HepG2 (cell line): Measurements from ENCODE around the gene BRIP1. TPM values are rescaled to one million over a fixed set of nuclear protein-coding genes. Genes with fewer than 3 reads are reported as not detected.

Experiments
- ATAC-seq: fragments of 200-7000 bp; cut with Tn5 transposase; 3 replicates; pipeline ENCODE4 v1.9.1; 2020; ENCODE audit warnings: mild to moderate bottlenecking, moderate library complexity
- Bru-seq: library from RNA; stranded (reverse); fragments of 400-500 nt; gene quantifications from one replicate; lab custom pipeline; 2021; lab: Mats Ljungman, UMichigan
- BruChase-seq, 2 experiments: library from RNA; stranded (reverse); fragments of 400-500 nt; gene quantifications; one replicate each; lab custom pipeline; 2021; lab: Mats Ljungman, UMichigan
- BruUV-seq: library from RNA; stranded (reverse); fragments of 400-500 nt; replicated peaks from 2 replicates; lab custom pipeline; 2021; lab: Mats Ljungman, UMichigan
- CTCF ChIA-PET: fragments of 300-600 bp; formaldehyde crosslinking; extraction: SDS; loops from one replicate; lab custom pipeline; 2021; ENCODE audit warnings: low total read pairs, inconsistent platforms, low intra/inter-chr PET ratio; lab: Yijun Ruan, JAX
- POLR2A ChIA-PET: fragments of 350-600 bp; sonication (Branson Sonifier 250); formaldehyde crosslinking; loops from one replicate; lab custom pipeline; 2020; ENCODE audit warnings: antibody characterized with exemption, inconsistent platforms; lab: Yijun Ruan, JAX
- DNase-seq: peaks from one replicate; pipeline ENCODE4 v3.0.0-alpha.2; 2015; ENCODE audit warnings: low spot score
- FAIRE-seq: peaks from 3 replicates; lab custom pipeline; 2011; peaks lifted over from hg19 to GRCh38; lab: Jason Lieb, UNC
- H2AFZ ChIP-seq: one replicate; pipeline ENCODE4 v1.6.1; 2011; ENCODE audit warnings: low read length, inconsistent platforms
- H3K27ac ChIP-seq: fragments of 300-600 bp; 3 replicates; pipeline ENCODE4 v1.8.0; 2011; ENCODE audit warnings: mixed run types, mild to moderate bottlenecking, mixed read lengths, low read length, inconsistent platforms; ENCODE audit not compliant: insufficient read depth; ENCODE audit errors: extremely low read length
- H3K27me3 ChIP-seq, 2 experiments: fragments of 200-600 bp in 1 of 2; 2 replicates in 1 of 2; 3 replicates in 1 of 2; pipeline versions ENCODE4 v1.6.0 to v1.8.0; 2011; ENCODE audit warnings: low read length in 2 of 2, mild to moderate bottlenecking in 2 of 2, moderate library complexity in 2 of 2, inconsistent platforms in 1 of 2; ENCODE audit not compliant: insufficient read depth in 2 of 2, control insufficient read depth in 1 of 2
- H3K36me3 ChIP-seq, 2 experiments: fragments of 200-600 bp in 1 of 2; replicated peaks in 1 of 2; 2 replicates in 1 of 2; 3 replicates in 1 of 2; pipeline versions ENCODE4 v1.5.1 to v1.8.0; 2011; ENCODE audit warnings: low read length in 2 of 2, inconsistent platforms in 1 of 2; ENCODE audit not compliant: insufficient read depth in 2 of 2, control insufficient read depth in 1 of 2
- H3K4me1 ChIP-seq: 2 replicates; pipeline ENCODE4 v1.5.1; 2012; ENCODE audit warnings: low read length, inconsistent platforms; ENCODE audit not compliant: insufficient read depth
- H3K4me2 ChIP-seq: 2 replicates; pipeline ENCODE4 v1.6.0; 2011; ENCODE audit warnings: low read depth, low read length, inconsistent platforms
- H3K4me3 ChIP-seq, 3 experiments: fragments of 200-600 bp in 1 of 3; sonication (generic), shearing (Covaris generic) in 1 of 3; replicated peaks in 1 of 3; 2 replicates each; pipeline ENCODE4 v1.5.1; 2011 to 2016; ENCODE audit warnings: low read length in 3 of 3, inconsistent platforms in 2 of 3, low read depth in 2 of 3, mild to moderate bottlenecking in 2 of 3, control low read depth in 1 of 3, mixed read lengths in 1 of 3; ENCODE audit not compliant: insufficient read depth in 1 of 3
- H3K79me2 ChIP-seq: one replicate; pipeline ENCODE4 v1.6.1; 2011; ENCODE audit warnings: low read length, inconsistent platforms; ENCODE audit not compliant: insufficient read depth
- H3K9ac ChIP-seq: 2 replicates; pipeline ENCODE4 v1.6.0; 2011; ENCODE audit warnings: mild to moderate bottlenecking, low read depth, low read length, inconsistent platforms; ENCODE audit not compliant: insufficient read depth
- H3K9me3 ChIP-seq: 2 replicates; pipeline ENCODE4 v1.5.1; 2012; ENCODE audit warnings: mild to moderate bottlenecking, low read length
- H4K20me1 ChIP-seq: 2 replicates; pipeline ENCODE4 v1.6.0; 2011; ENCODE audit warnings: inconsistent platforms, mild to moderate bottlenecking, low read length, moderate library complexity; ENCODE audit not compliant: insufficient read depth
- BATF2 ChIP-seq: sonication (generic); formaldehyde crosslinking; IDR thresholded peaks from 2 replicates; pipeline ENCODE4 v1.8.0; 2022; ENCODE audit warnings: mild to moderate bottlenecking, missing genetic modification reagents, moderate library complexity
- DPF2 ChIP-seq: sonication (generic); formaldehyde crosslinking; IDR thresholded peaks from 2 replicates; pipeline ENCODE4 v1.4.0; 2020; ENCODE audit warnings: mild to moderate bottlenecking, low read depth, missing genetic modification reagents, borderline replicate concordance
- DRAP1 ChIP-seq: IDR thresholded peaks from 2 replicates; pipeline ENCODE4 v1.6.1; 2016; ENCODE audit warnings: missing genetic modification reagents, missing compliant biosample characterization
- IKZF4 ChIP-seq: sonication (generic); formaldehyde crosslinking; IDR thresholded peaks from 2 replicates; pipeline ENCODE4 v1.5.1; 2020; ENCODE audit warnings: borderline replicate concordance, mild to moderate bottlenecking, low read depth, missing genetic modification reagents; ENCODE audit errors: not compliant biosample characterization
- KLF12 ChIP-seq: sonication (generic); formaldehyde crosslinking; IDR thresholded peaks from 2 replicates; pipeline ENCODE4 v1.4.0; 2020; ENCODE audit warnings: missing genetic modification reagents, borderline replicate concordance
- PHF20 ChIP-seq: sonication (generic); formaldehyde crosslinking; IDR thresholded peaks from 2 replicates; pipeline ENCODE4 v1.5.0; 2020; ENCODE audit warnings: mild to moderate bottlenecking, missing genetic modification reagents
- SETDB1 ChIP-seq: sonication (generic); formaldehyde crosslinking; IDR thresholded peaks from 2 replicates; pipeline ENCODE4 v1.5.1; 2020; ENCODE audit warnings: missing genetic modification reagents, mild to moderate bottlenecking, borderline replicate concordance
- SSRP1 ChIP-seq: IDR thresholded peaks from 2 replicates; pipeline ENCODE4 v1.6.1; 2016; ENCODE audit warnings: control low read depth
- ZNF251 ChIP-seq: sonication (generic); formaldehyde crosslinking; IDR thresholded peaks from 2 replicates; pipeline ENCODE4 v1.9.0; 2021; ENCODE audit warnings: mild to moderate bottlenecking, missing genetic modification reagents
- ZNF790 ChIP-seq: sonication (generic); formaldehyde crosslinking; IDR thresholded peaks from 2 replicates; pipeline ENCODE4 v1.8.0; 2022; ENCODE audit warnings: missing genetic modification reagents, mild to moderate bottlenecking, borderline replicate concordance
- ZNF878 ChIP-seq: sonication (generic); formaldehyde crosslinking; IDR thresholded peaks from 2 replicates; pipeline ENCODE4 v1.8.1; 2023; ENCODE audit warnings: mild to moderate bottlenecking, missing genetic modification reagents, moderate library complexity
- WGBS: methylation state at CpG from one replicate; pipeline ENCODE4 v1.1.6; 2017; ENCODE audit warnings: low lambda C conversion rate; 5-methylcytosine and 5-hydroxymethylcytosine counted together
- in situ Hi-C: cut with HindIII; loops from 2 replicates; pipeline ENCODE4 v1.10.0; 2017; ENCODE audit warnings: low pct_unique_long_range_greater_than_20kb; ENCODE audit not compliant: extremely low pct_ligation_motif_present
- intact Hi-C: fragments of 100-400 bp; cut with micrococcal nuclease; formaldehyde crosslinking; loops from one replicate; pipeline ENCODE4 v1.10.0; 2022; ENCODE audit not compliant: unreplicated experiment
- long read RNA-seq, 2 experiments: library from RNA in 1 of 2; library from polyadenylated mRNA in 1 of 2; stranded (forward) in 1 of 2; unstranded in 1 of 2; transcript quantifications; one replicate each; pipeline ENCODE4 v2.0.0, GENCODE V29; 2019 to 2022
- polyA minus RNA-seq, 3 experiments: library from RNA; depleted of rRNA, polyadenylated mRNA; stranded (reverse); fragments of >200 nt; gene quantifications; 2 replicates each; pipeline ENCODE4 v1.2.3, GENCODE V29; 2011; ENCODE audit warnings: low replicate concordance in 1 of 3
- polyA plus RNA-seq, 8 experiments: library from polyadenylated mRNA; depleted of rRNA in 3 of 8; stranded (reverse) in 7 of 8; unstranded in 1 of 8; fragments of >200 nt; fragmentation: Illumina TruSeq in 4 of 8; extraction: Trizol in 4 of 8; gene quantifications; 2 replicates each; pipeline versions ENCODE4 v1.2.1 to v1.2.3, GENCODE V29; 2011 to 2016; ENCODE audit warnings: low read depth in 4 of 8, missing spikeins in 1 of 8, mixed read lengths in 1 of 8; ENCODE audit not compliant: insufficient read depth in 1 of 8
- total RNA-seq, 5 experiments: library from RNA; depleted of rRNA; stranded (reverse); fragments of >200 nt; fragmentation: Illumina TruSeq; extraction: Trizol; gene quantifications; 2 replicates each; pipeline ENCODE4 v1.2.3, GENCODE V29; 2016; ENCODE audit warnings: low read depth in 1 of 5
- TF ChIP-seq, protein P1 (sequence below): sonication (generic); formaldehyde crosslinking; IDR thresholded peaks from 2 replicates; pipeline ENCODE4 v1.4.0; 2020; ENCODE audit warnings: missing genetic modification reagents

The BRIP1 gene
- total RNA-seq (2016; rRNA removed; fragmentation: Illumina TruSeq; extraction: Trizol) (27.7 and 33.5 TPM in 2 replicates), polyA plus RNA-seq (2011; rRNA removed) (2.2 and 3.8 TPM in 2 replicates), polyA minus RNA-seq (2011; rRNA and poly(A)+ RNA removed; ENCODE audit: low replicate concordance) (13.9 and 17.2 TPM in 2 replicates), Bru-seq, nascent RNA (percentile 66 among the genes with signal in this experiment), BruChase-seq, experiment 1, labeled RNA remaining after a 6-hour chase (percentile 51 among the genes with signal in this experiment), BruChase-seq, experiment 2, labeled RNA remaining after a 2-hour chase (percentile 67 among the genes with signal in this experiment)
- total RNA-seq (2016; cell fraction: cytosol; rRNA removed; fragmentation: Illumina TruSeq; extraction: Trizol; ENCODE audit: low read depth): 37.5 and 47.7 TPM in 2 replicates
- 24.9 and 32.6 TPM in 2 replicates for total RNA-seq (2016; cell fraction: insoluble cytoplasmic fraction; rRNA removed; fragmentation: Illumina TruSeq; extraction: Trizol)
- total RNA-seq (2016; cell fraction: membrane; rRNA removed; fragmentation: Illumina TruSeq; extraction: Trizol): 18.0 and 21.5 TPM in 2 replicates
- total RNA-seq (2016; cell fraction: nucleus; rRNA removed; fragmentation: Illumina TruSeq; extraction: Trizol): 40.9 and 44.0 TPM in 2 replicates
- polyA plus RNA-seq (2011; cell fraction: cytosol; rRNA removed): 1.1 and 1.5 TPM in 2 replicates
- 2.5 and 3.6 TPM in 2 replicates for polyA plus RNA-seq (2011; cell fraction: nucleus; rRNA removed)
- polyA plus RNA-seq (2012): 1.9 and 4.6 TPM in 2 replicates
- polyA plus RNA-seq (2016; cell fraction: cytosol; fragmentation: Illumina TruSeq; extraction: Trizol; ENCODE audit: low read depth): 0.62 TPM in 2 replicates
- polyA plus RNA-seq (2016; cell fraction: insoluble cytoplasmic fraction; fragmentation: Illumina TruSeq; extraction: Trizol; ENCODE audit: low read depth): 13.9 and 17.5 TPM in 2 replicates
- polyA plus RNA-seq (2016; cell fraction: membrane; fragmentation: Illumina TruSeq; extraction: Trizol; ENCODE audit: low read depth): 1.3 and 1.8 TPM in 2 replicates
- polyA plus RNA-seq (2016; cell fraction: nucleus; fragmentation: Illumina TruSeq; extraction: Trizol; ENCODE audit: insufficient read depth, low read depth): 18.8 and 20.1 TPM in 2 replicates
- polyA minus RNA-seq (2011; cell fraction: cytosol; rRNA and poly(A)+ RNA removed): 5.5 and 11.3 TPM in 2 replicates
- 28.3 and 38.4 TPM in 2 replicates for polyA minus RNA-seq (2011; cell fraction: nucleus; rRNA and poly(A)+ RNA removed)
- long read RNA-seq, experiment 1, partial matches to known transcripts: 0 of 2 reads
- long read RNA-seq, experiment 1, other reads (novel, unspliced or antisense): 2 of 2 reads
- long read RNA-seq, experiment 2, full-length matches to known transcripts: 1 of 3 reads
- long read RNA-seq, experiment 2, partial matches to known transcripts: 0 of 3 reads
- long read RNA-seq, experiment 2, other reads (novel, unspliced or antisense): 2 of 3 reads

DNA sequence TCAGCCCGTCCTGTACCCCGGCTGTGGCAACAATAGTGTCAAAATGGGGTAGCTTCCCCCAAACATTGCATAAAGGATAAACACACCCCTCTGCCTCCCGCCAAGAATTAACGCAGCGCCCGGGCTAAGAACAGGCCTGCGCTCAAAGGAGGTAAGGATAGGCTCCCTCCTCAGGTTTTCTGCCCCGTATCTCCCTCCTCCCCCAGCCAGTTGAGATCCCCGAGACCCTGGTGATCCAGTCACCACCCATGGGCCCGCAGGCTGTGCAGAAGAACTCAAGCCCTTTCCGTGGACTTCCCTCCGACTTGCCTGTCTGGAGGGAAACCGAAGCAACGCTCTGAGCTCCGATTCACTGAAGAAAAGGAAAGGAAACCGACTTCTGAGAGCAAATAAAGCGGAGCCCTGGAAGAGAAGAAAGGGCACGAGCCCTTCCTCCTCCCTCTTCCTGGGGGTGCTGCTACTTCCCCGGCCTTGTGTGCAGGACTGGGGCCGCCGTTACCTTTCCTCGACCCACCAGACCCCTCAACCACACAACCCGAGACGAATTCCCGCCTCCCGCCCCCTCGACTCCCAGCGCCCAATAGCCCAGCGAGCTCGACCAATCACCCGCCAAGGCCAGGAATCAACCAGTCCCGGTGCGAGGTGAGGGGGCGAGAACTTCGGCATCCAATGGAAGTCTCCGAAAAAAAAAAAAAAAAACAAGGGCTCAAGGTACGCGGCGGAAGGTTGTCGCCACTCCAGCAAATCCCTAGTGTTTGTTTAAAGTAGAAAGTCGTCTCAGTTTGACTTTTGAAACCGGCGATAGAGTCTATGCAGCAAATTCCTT, at the start of gene BRIP1:
TSS of gene BRIP1 (minus strand) at position 554 of the 826 bp plus-strand sequence. CDS start 1,989 bp downstream, outside the sequence.
- peak; percentile 99 for ATAC-seq
- TF ChIP-seq IKZF4: peak; percentile 66
- peak; percentile 87 for TF ChIP-seq ZNF878 (CRISPR knock-in tag)
- no peak for TF ChIP-seq BATF2 (CRISPR knock-in tag)
- peak; percentile 50 for TF ChIP-seq PHF20
- no peak for TF ChIP-seq SETDB1 (CRISPR knock-in tag)
- TF ChIP-seq SSRP1: 0 out of 2 replicates have a peak, but pooled peaks have one; percentile 64
- no peak for TF ChIP-seq DPF2 (CRISPR knock-in tag)
- TF ChIP-seq, protein P1, sequence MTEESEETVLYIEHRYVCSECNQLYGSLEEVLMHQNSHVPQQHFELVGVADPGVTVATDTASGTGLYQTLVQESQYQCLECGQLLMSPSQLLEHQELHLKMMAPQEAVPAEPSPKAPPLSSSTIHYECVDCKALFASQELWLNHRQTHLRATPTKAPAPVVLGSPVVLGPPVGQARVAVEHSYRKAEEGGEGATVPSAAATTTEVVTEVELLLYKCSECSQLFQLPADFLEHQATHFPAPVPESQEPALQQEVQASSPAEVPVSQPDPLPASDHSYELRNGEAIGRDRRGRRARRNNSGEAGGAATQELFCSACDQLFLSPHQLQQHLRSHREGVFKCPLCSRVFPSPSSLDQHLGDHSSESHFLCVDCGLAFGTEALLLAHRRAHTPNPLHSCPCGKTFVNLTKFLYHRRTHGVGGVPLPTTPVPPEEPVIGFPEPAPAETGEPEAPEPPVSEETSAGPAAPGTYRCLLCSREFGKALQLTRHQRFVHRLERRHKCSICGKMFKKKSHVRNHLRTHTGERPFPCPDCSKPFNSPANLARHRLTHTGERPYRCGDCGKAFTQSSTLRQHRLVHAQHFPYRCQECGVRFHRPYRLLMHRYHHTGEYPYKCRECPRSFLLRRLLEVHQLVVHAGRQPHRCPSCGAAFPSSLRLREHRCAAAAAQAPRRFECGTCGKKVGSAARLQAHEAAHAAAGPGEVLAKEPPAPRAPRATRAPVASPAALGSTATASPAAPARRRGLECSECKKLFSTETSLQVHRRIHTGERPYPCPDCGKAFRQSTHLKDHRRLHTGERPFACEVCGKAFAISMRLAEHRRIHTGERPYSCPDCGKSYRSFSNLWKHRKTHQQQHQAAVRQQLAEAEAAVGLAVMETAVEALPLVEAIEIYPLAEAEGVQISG (CRISPR knock-in tag): 0 out of 2 replicates have a peak, but pooled peaks have one; percentile 47
- TF ChIP-seq ZNF251: 0 out of 2 replicates have a peak, but pooled peaks have one; percentile 61
- no peak for TF ChIP-seq KLF12 (CRISPR knock-in tag)
- TF ChIP-seq DRAP1 (CRISPR knock-in tag): peak; percentile 49; the same call in 1 of the 2 replicates
- no peak for TF ChIP-seq ZNF790 (CRISPR knock-in tag)

More for the DNA sequence above, at the start of gene BRIP1:
- BruUV-seq: no TSS peak
- peak within 1 kb of the TSS; percentile 95 for H3K27ac ChIP-seq
- intact Hi-C loops: no loop called here
- ChIA-PET POLR2A (interaction anchor here (0.7 to 2.7 kb wide), 11 partner anchors 18 to 1474 kb away, joined by 3 to 13 read pairs (median 4); partner anchors contain the start of genes INTS2, TBX2 and USP32), CTCF (no interaction called here)
- peak within 1 kb of the TSS; percentile 71 to 93 (median 91) for H3K4me3 ChIP-seq
- H4K20me1 ChIP-seq: no peaks in the 10 kb centered on the region
- WGBS: under 1% methylated on average over 38 of the region's 43 CpGs
- peak within 1 kb of the TSS; percentile 81 for H3K4me2 ChIP-seq
- peaks cover 34% of the 10 kb centered on the region for H3K4me1 ChIP-seq
- in situ Hi-C loops: no loop called here
- H2AFZ ChIP-seq: peak within 1 kb of the TSS; percentile 96
- FAIRE-seq: peak; percentile 92
- H3K27me3 ChIP-seq: no peaks in the 10 kb centered on the region; a peak in 1 of 5 replicates
- H3K79me2 ChIP-seq: peaks cover 30% of the 10 kb centered on the region
- H3K9me3 ChIP-seq: no peaks in the 10 kb centered on the region
- peak; percentile 98 for DNase-seq
- H3K9ac ChIP-seq: peak within 1 kb of the TSS; percentile 88
- peaks cover 1 to 13% of the 10 kb centered on the region in 2 experiments; a peak in 2 of 5 replicates for H3K36me3 ChIP-seq
